Stomach (tissue), 9 donors: ENCODE data around the gene ARID3B. TPM values are rescaled to one million over a fixed set of nuclear protein-coding genes. Genes with fewer than 3 reads are reported as not detected.

Experiments used
- DNase-seq, 2 donors: peaks; one replicate each; pipeline versions ENCODE4 v3.0.0 to v3.0.0-alpha.2; 2013 to 2019
- H3K27ac ChIP-seq, 5 donors: fragments of 200-600 bp in 4 of 5; sonication (generic) in 4 of 5; one replicate each; pipeline ENCODE4 v1.5.1; 2013 to 2019; ENCODE audit warnings: mild to moderate bottlenecking in 1 of 5, moderate library complexity in 1 of 5
- H3K27me3 ChIP-seq, 3 donors: fragments of 200-600 bp; sonication (generic); one replicate each; pipeline ENCODE4 v1.5.1; 2017 to 2019; ENCODE audit warnings: mixed run types in 1 of 3
- H3K36me3 ChIP-seq, 4 donors: fragments of 200-600 bp; sonication (generic); 1 replicate in 3 of 4; 2 replicates in 1 of 4; pipeline ENCODE4 v1.5.1; 2016 to 2019
- H3K4me1 ChIP-seq, 4 donors: fragments of 200-600 bp; sonication (generic); one replicate each; pipeline ENCODE4 v1.5.1; 2016 to 2019
- H3K4me3 ChIP-seq, 4 donors: fragments of 200-600 bp; sonication (generic) in 3 of 4; one replicate each; pipeline ENCODE4 v1.5.1; 2016 to 2019; ENCODE audit warnings: mild to moderate bottlenecking in 1 of 4
- H3K9me3 ChIP-seq, 4 donors: fragments of 200-600 bp; sonication (generic); one replicate each; pipeline ENCODE4 v1.5.1; 2016 to 2019
- CTCF ChIP-seq, 7 experiments: fragments of 450-650 bp in 4 of 7; fragments of 200-600 bp in 3 of 7; sonication (generic) in 3 of 7; IDR thresholded peaks; one replicate each; pipeline ENCODE4 v1.5.1; 2016 to 2019; ENCODE audit warnings: antibody characterized with exemption in 7 of 7, control low read depth in 2 of 7, mild to moderate bottlenecking in 1 of 7
- EP300 ChIP-seq: sonication (generic); formaldehyde crosslinking; IDR thresholded peaks from one replicate; pipeline ENCODE4 v1.6.1; 2017; ENCODE audit warnings: antibody characterized with exemption
- POLR2A ChIP-seq, 4 donors: fragments of 450-650 bp; IDR thresholded peaks; one replicate each; pipeline ENCODE4 v1.6.1; 2016; ENCODE audit warnings: antibody characterized with exemption in 4 of 4, control low read depth in 2 of 4, mild to moderate bottlenecking in 1 of 4, moderate library complexity in 1 of 4
- POLR2AphosphoS5 ChIP-seq, 3 donors: sonication (generic); formaldehyde crosslinking; IDR thresholded peaks; one replicate each; pipeline ENCODE4 v1.6.1; 2016; ENCODE audit warnings: antibody characterized with exemption in 3 of 3
- whole genome bisulfite sequencing, 5 donors: extraction: QIAGEN DNeasy Blood & Tissue Kit in 3 of 5; methylation state at CpG; one replicate each; pipeline versions ENCODE4 v1.1.5 to v1.1.7; 2013 to 2018; 5-methylcytosine and 5-hydroxymethylcytosine counted together
- intact Hi-C: fragments of 100-400 bp; cut with DNase I; formaldehyde crosslinking; loops from one replicate; pipeline ENCODE4 v1.15.1; 2023; ENCODE audit warnings: low total_unique reads
- polyA plus RNA-seq, 3 donors: library from polyadenylated mRNA; stranded (reverse); fragments of 200-250 nt; gene quantifications; one replicate each; pipeline ENCODE4 v1.2.3, GENCODE V29; 2013
- total RNA-seq, 5 donors: library from RNA; depleted of rRNA; stranded (reverse); fragments of >200 nt; gene quantifications; one replicate each; pipeline versions ENCODE4 v1.1.0 to v1.2.3, GENCODE V29; 2014 to 2016
- donor health status: healthy with polysubstance abuse.
- donor health status: Bipolar disorder and iron deficiency.
- donor health status: healthy.

The ARID3B gene
- total and polyA plus RNA-seq, 8 donors, result 2.2 to 25.2 (median 5.1) TPM

GRCh38 chr15:74500401-74500800 lies 40.6 kb upstream of the ARID3B start:
- Histone ChIP-seq H3K27me3 (no peaks in the 10 kb centered on the region), H3K4me3 (no peak overlapping the region), H3K9me3 (no peaks in the 10 kb centered on the region), H3K27ac (no peak overlapping the region), H3K4me1 (no peaks in the 10 kb centered on the region), H3K36me3 (peaks cover 0 to 7% (median 0%) of the 10 kb centered on the region in 4 donors)
- TF ChIP-seq POLR2A (IDR thresholded peaks at IDR 0.05) (no peak), EP300 (no peak), CTCF (IDR thresholded peaks at IDR 0.05) (no peak), POLR2AphosphoS5 (IDR thresholded peaks at IDR 0.05) (no peak)
- 88 to 100% (median 96%) methylated on average over 2 of the region's 2 CpGs for WGBS, 5 donors
- no peak for DNase-seq
- intact Hi-C loops, result no loop called here

- no peak for DNase-seq
- Histone ChIP-seq H3K36me3 (peaks cover 0 to 7% (median 2%) of the 10 kb centered on the region in 4 donors), H3K4me3 (no peak overlapping the region), H3K4me1 (no peaks in the 10 kb centered on the region), H3K27me3 (no peaks in the 10 kb centered on the region), H3K27ac (no peak overlapping the region), H3K9me3 (no peaks in the 10 kb centered on the region)
- TF ChIP-seq POLR2AphosphoS5 (IDR thresholded peaks at IDR 0.05) (no peak), POLR2A (IDR thresholded peaks at IDR 0.05) (no peak), CTCF (IDR thresholded peaks at IDR 0.05) (no peak), EP300 (no peak)
- WGBS, 5 donors, result 78 to 96% (median 89%) methylated on average over 3 of the region's 3 CpGs
- intact Hi-C loops, result no loop called here
Measured at GRCh38 chr15:74502301-74502700, 38.7 kb upstream of the ARID3B start.

GRCh38 chr15:74504418-74504817 lies 36.6 kb upstream of the ARID3B start:
- WGBS, 5 donors, result 79 to 89% (median 84%) methylated on average over 3 of the region's 3 CpGs
- intact Hi-C loops, result no loop called here
- Histone ChIP-seq H3K4me3 (no peak overlapping the region), H3K36me3 (peaks cover 0 to 7% (median 2%) of the 10 kb centered on the region in 4 donors), H3K4me1 (no peaks in the 10 kb centered on the region), H3K9me3 (no peaks in the 10 kb centered on the region), H3K27ac (no peak overlapping the region), H3K27me3 (no peaks in the 10 kb centered on the region)
- no peak for DNase-seq
- TF ChIP-seq POLR2A (IDR thresholded peaks at IDR 0.05), result no peak
- no peak for TF ChIP-seq POLR2AphosphoS5 (IDR thresholded peaks at IDR 0.05)
- no peak for TF ChIP-seq CTCF (IDR thresholded peaks at IDR 0.05)
- TF ChIP-seq EP300, result no peak

- Histone ChIP-seq H3K27me3 (no peaks in the 10 kb centered on the region), H3K36me3 (peaks cover 0 to 7% (median 2%) of the 10 kb centered on the region in 4 donors), H3K27ac (no peak overlapping the region), H3K4me3 (no peak overlapping the region), H3K4me1 (no peaks in the 10 kb centered on the region), H3K9me3 (no peaks in the 10 kb centered on the region)
- TF ChIP-seq POLR2A (IDR thresholded peaks at IDR 0.05), result no peak
- no peak for TF ChIP-seq POLR2AphosphoS5 (IDR thresholded peaks at IDR 0.05)
- TF ChIP-seq CTCF (IDR thresholded peaks at IDR 0.05), result no peak
- no peak for TF ChIP-seq EP300
- WGBS, 5 donors, result 87 to 96% (median 94%) methylated on average over 4 of the region's 4 CpGs
- intact Hi-C loops, result no loop called here
- no peak for DNase-seq
Measured at GRCh38 chr15:74504836-74505235, 36.2 kb upstream of the ARID3B start.
